Thyroid gland (tissue), 4 donors: Measurements from ENCODE around the gene FGGY. TPM values are rescaled to one million over a fixed set of nuclear protein-coding genes. Genes with fewer than 3 reads are reported as not detected.

Experiments used
- DNase-seq, 2 donors: peaks; one replicate each; pipeline ENCODE4 v3.0.0-alpha.2; 2019
- H3K27ac ChIP-seq, 3 donors: fragments of 200-600 bp; sonication (generic); 1 replicate in 2 of 3; 2 replicates in 1 of 3; pipeline ENCODE4 v1.5.1; 2016 to 2019; ENCODE audit warnings: mild to moderate bottlenecking in 1 of 3, moderate library complexity in 1 of 3
- H3K27me3 ChIP-seq: fragments of 200-600 bp; sonication (generic); one replicate; pipeline ENCODE4 v1.5.1; 2019
- H3K36me3 ChIP-seq, 2 donors: fragments of 200-600 bp; sonication (generic); one replicate each; pipeline ENCODE4 v1.5.1; 2016 to 2019
- H3K4me1 ChIP-seq, 2 donors: fragments of 200-600 bp; sonication (generic); one replicate each; pipeline ENCODE4 v1.5.1; 2017 to 2019
- H3K4me3 ChIP-seq, 3 donors: fragments of 200-600 bp; sonication (generic); replicated peaks in 1 of 3; 1 replicate in 2 of 3; 2 replicates in 1 of 3; pipeline ENCODE4 v1.5.1; 2016; ENCODE audit warnings: mild to moderate bottlenecking in 1 of 3
- H3K9me3 ChIP-seq: fragments of 200-600 bp; sonication (generic); one replicate; pipeline ENCODE4 v1.5.1; 2017
- CTCF ChIP-seq, 6 experiments: fragments of 200-600 bp in 3 of 6; fragments of 450-650 bp in 3 of 6; sonication (generic) in 3 of 6; IDR thresholded peaks; one replicate each; pipeline ENCODE4 v1.5.1; 2016 to 2019; ENCODE audit warnings: antibody characterized with exemption in 6 of 6, mild to moderate bottlenecking in 2 of 6, inconsistent platforms in 1 of 6, moderate library complexity in 1 of 6
- POLR2A ChIP-seq, 2 donors: fragments of 450-650 bp; IDR thresholded peaks; one replicate each; pipeline ENCODE4 v1.6.1; 2017; ENCODE audit warnings: antibody characterized with exemption in 2 of 2, mild to moderate bottlenecking in 2 of 2, moderate library complexity in 1 of 2
- WGBS, 2 donors: methylation state at CpG; one replicate each; pipeline ENCODE4 v1.1.5; 2017; 5-methylcytosine and 5-hydroxymethylcytosine counted together
- intact Hi-C: fragments of 100-400 bp; cut with DNase I; formaldehyde crosslinking; loops from one replicate; pipeline ENCODE4 v1.15.1; 2023
- total RNA-seq, 4 donors: library from RNA; depleted of rRNA; stranded (reverse); fragments of >200 nt; gene quantifications; one replicate each; pipeline ENCODE4 v1.2.3, GENCODE V29; 2016

Gene FGGY
- total RNA-seq, 4 donors from 2014 or later: 24.6 to 46.1 (median 36.4) TPM

GRCh38 chr1:59625384-59625783, 328.5 kb downstream of the FGGY start:
- no peaks in the 10 kb centered on the region for H3K9me3 ChIP-seq

GRCh38 chr1:59631561-59632255, 334.8 kb downstream of the FGGY start:
- no peak for TF ChIP-seq POLR2A (IDR thresholded peaks at IDR 0.05)
- no peak for TF ChIP-seq CTCF (IDR thresholded peaks at IDR 0.05)
- WGBS, 2 donors: 89 to 98% methylated on average over 1 of the region's 1 CpG
- Histone ChIP-seq H3K27me3 (no peaks in the 10 kb centered on the region), H3K36me3 (no peaks in the 10 kb centered on the region), H3K4me3 (no peak overlapping the region), H3K27ac (no peak overlapping the region), H3K9me3 (no peaks in the 10 kb centered on the region), H3K4me1 (no peaks in the 10 kb centered on the region)
- intact Hi-C loops: no loop called here
- no peak for DNase-seq

More at GRCh38 chr1:59625384-59625783, 328.5 kb downstream of the FGGY start:
- no peak overlapping the region for H3K4me3 ChIP-seq
- H3K36me3 ChIP-seq: no peaks in the 10 kb centered on the region
- intact Hi-C loops: no loop called here
- TF ChIP-seq POLR2A (IDR thresholded peaks at IDR 0.05) (no peak), CTCF (IDR thresholded peaks at IDR 0.05) (no peak)
- H3K4me1 ChIP-seq: no peaks in the 10 kb centered on the region
- no peak for DNase-seq
- H3K27ac ChIP-seq: no peak overlapping the region
- H3K27me3 ChIP-seq: no peaks in the 10 kb centered on the region

GRCh38 chr1:59635097-59635496, 338.2 kb downstream of the FGGY start:
- WGBS, 2 donors: 88 to 97% methylated on average over 2 of the region's 2 CpGs
- Histone ChIP-seq H3K9me3 (no peaks in the 10 kb centered on the region), H3K27me3 (no peaks in the 10 kb centered on the region), H3K4me3 (no peak overlapping the region), H3K36me3 (no peaks in the 10 kb centered on the region), H3K4me1 (peaks cover 0 to 8% of the 10 kb centered on the region in 2 donors), H3K27ac (no peak overlapping the region)
- intact Hi-C loops: no loop called here
- no peak for TF ChIP-seq POLR2A (IDR thresholded peaks at IDR 0.05)
- no peak for TF ChIP-seq CTCF (IDR thresholded peaks at IDR 0.05)
- DNase-seq: no peak

GRCh38 chr1:59638231-59638711, 341.4 kb downstream of the FGGY start:
- Histone ChIP-seq H3K36me3 (no peaks in the 10 kb centered on the region), H3K4me3 (no peak overlapping the region), H3K27me3 (no peaks in the 10 kb centered on the region), H3K9me3 (no peaks in the 10 kb centered on the region), H3K4me1 (peaks cover 0 to 8% of the 10 kb centered on the region in 2 donors), H3K27ac (no peak overlapping the region)
- intact Hi-C loops: no loop called here
- TF ChIP-seq POLR2A (IDR thresholded peaks at IDR 0.05) (no peak), CTCF (IDR thresholded peaks at IDR 0.05) (no peak)
- 68 to 74% methylated on average over 2 of the region's 2 CpGs for WGBS, 2 donors
- no peak for DNase-seq

GRCh38 chr1:59639266-59639665, 342.4 kb downstream of the FGGY start:
- no peaks in the 10 kb centered on the region for H3K27me3 ChIP-seq
- intact Hi-C loops: no loop called here
- H3K27ac ChIP-seq: no peak overlapping the region
- H3K4me1 ChIP-seq: peaks cover 0 to 12% of the 10 kb centered on the region in 2 donors
- H3K4me3 ChIP-seq: no peak overlapping the region
- TF ChIP-seq POLR2A (IDR thresholded peaks at IDR 0.05): no peak
- TF ChIP-seq CTCF (IDR thresholded peaks at IDR 0.05): no peak
- no peak for DNase-seq
- no peaks in the 10 kb centered on the region for H3K9me3 ChIP-seq
- no peaks in the 10 kb centered on the region for H3K36me3 ChIP-seq
- 100% methylated on average over 1 of the region's 1 CpG for WGBS, 2 donors
